NCI-H2227 treated with DMSO at 0.1 percent for 48 hours (cell line): Measurements from ENCODE around the gene PODXL2.
"Not testable (repeated sequence)": the region's sequence is repeated elsewhere in the genome, so short reads cannot be mapped to it uniquely, and the experiment has no call there.

ENCODE experiments used
- DNase-seq: peaks from one replicate; lab custom pipeline; 2025; lab: John Stamatoyannopoulos, UW

PODXL2 gene

DNA sequence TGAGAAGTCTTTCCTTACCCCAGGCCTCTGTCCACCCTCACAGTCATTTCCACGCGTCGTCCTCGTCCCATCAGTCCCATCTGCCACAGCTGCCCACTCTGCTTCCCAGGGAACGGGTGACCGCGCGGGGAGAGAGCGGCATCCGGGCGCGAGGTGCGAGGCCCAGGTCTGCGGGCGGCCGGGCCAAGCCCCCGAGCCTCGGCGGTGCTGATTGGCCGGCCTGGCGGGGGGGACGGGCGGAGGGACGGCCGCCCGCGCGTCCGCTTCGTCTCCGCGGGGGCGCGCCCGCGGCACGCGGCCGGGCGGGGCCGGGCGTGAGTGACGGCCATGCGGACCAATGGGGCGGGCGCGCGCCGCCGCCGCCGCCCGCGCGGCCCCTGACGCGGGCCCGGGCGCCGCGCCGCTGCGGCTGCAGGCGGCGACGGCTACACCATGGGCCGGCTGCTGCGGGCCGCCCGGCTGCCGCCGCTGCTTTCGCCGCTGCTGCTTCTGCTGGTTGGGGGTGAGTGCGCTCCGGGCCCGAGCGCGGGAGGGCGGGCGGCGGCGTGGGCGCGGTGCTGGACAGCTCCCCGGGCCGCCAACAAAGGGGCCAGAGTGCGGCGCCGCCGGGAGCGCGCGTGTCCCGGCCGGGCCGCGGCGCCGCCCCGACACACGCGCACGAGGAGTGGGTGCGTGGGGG lies at the start of gene PODXL2:
Gene PODXL2 (plus strand): TSS at position 398 of the 679 bp plus-strand sequence. CDS start 35 bp downstream, at position 433.
- no peak for DNase-seq

DNA sequence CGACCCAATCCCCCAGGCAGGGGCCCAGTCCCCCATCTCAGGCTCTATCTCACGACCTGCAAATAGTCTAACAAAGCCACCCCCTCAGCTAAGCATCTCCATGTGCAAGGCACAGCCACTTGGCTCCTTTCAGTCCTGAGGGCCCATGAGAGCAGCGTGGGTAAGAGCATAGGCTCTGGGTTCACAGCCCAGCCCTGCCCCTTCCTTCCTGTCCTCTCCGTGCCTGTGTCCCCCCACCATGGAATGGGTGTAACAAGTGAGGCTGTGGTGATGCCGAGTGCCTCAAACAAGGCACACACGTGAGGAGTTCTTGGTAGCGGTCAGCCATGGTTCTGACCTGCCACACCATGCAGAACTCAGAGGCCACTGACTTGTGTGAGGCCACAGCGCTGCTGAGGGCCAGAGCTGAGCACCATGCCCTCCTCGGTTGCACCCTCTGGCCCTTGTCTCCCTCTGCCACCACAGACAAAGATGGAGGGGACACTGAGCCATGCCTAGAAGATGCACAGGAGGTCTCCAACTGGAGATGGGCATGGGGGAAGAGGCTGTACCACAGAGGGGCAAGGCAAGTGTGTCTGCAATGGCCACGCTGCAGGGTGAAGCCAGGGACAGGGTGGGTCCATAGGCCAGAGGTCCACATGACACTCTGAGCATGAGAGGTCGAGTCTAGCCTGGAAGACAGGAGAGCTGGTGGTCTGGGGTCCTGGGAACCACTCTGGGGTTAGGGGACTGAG lies 48.5 kb upstream of the PODXL2 start:
- no peak for DNase-seq

DNA sequence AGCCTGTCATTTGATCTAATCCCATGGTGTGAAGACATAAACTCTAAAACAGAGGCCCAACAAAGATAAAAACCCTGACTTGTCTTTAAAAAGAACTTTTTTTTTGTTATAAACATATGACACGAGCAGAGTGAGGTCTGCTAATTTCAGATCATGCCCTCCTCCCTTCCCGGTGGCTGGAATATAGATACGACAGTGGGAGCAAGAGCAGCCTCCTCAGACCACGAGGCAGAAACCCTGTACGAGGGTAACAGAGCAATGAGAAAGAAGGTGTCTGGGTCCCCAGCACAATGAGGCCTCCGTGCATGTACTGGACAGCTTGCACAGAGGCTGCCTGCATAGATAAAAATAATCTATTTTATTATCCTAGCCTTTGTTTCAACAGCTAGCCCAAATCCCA lies 44.3 kb upstream of the PODXL2 start:
- DNase-seq: no peak

GRCh38 chr3:127585163-127585812 lies 43.7 kb upstream of the PODXL2 start:
- no peak for DNase-seq

DNA sequence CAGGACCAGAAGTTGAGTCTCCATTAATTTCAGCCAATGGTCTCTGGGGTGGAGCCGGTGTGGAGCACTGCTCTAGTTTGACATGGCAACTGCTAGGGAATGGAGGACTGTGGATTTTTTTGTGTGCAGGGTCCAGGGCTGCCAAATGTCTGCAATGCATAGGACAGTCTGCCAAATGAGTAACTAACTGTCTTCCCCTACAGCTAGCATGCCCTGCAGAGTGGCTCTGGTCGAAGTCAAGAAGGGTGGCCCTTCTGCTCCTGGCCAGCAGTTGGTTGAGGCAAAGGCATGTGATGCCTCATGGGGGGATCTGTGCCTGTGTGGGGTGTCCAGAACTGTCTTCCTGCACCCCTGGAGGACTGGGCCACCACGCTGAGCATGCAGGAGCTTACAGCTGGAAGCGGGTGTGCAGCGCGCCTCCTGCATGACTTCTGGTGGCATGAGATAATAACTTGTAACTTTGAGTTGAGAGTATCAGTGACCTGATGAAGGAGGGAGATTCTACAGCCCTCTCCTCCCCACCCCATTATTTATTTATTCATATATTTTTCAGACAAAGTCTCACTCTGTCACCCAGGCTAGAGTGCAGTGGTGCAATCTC lies 43.1 kb upstream of the PODXL2 start:
- DNase-seq: no peak

DNA sequence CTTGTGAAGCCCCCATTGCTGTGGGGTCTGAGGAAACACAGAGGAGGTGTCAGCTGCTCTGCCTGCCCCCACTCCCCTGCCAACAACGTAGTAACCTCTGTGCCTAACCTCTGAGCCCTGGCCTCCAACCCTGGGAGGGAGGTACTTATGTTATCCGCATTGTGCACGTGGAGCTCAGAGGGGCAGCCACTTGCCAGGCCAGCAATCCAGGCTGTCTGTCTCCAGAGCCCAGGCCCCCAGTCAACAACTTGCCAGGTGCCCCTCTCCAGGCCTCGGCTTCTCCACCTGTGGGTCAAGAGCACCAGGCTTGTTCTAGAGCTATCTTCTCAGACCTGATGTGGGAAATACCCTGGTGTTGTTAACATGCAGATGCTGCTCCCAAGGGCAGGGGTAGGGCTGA lies 41.1 kb upstream of the PODXL2 start:
- no peak for DNase-seq

DNA sequence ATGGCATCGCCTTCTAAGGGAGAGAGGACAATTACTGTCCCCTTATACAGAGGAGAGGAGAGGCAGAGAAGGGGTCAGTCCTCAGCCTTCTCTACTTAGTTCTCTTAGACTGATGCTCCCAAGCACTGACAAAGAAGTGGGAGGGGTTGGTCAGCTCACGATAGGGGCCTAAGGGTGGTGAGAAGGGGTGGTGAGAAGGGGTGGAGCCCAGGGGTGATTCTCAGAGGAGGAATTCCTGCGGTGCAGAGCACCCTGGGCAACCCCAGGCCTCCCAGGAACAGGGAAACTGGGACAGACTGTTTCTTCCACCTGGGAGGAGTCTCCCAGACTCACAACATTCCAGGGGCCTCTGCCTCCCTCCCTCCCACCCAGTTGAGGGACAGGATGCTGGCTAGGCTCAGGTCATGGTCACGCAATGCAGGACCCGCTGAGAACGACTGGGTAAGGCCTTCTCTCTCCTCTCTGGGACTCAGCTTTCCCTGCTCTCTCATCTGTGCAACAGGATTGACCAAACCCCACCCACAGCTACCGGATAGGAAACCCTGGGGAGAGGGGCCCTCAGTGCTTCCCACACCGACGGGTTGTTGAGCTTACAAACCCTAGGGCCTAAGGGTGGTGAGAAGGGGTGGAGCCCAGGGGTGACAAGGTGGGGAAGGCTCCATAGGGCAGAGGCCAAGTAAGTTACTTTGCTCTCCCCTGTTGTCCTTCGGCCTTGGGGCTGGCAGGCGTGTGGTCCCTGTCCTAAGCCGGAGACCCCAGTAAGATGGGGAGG lies 40.0 kb upstream of the PODXL2 start:
- no peak for DNase-seq

DNA sequence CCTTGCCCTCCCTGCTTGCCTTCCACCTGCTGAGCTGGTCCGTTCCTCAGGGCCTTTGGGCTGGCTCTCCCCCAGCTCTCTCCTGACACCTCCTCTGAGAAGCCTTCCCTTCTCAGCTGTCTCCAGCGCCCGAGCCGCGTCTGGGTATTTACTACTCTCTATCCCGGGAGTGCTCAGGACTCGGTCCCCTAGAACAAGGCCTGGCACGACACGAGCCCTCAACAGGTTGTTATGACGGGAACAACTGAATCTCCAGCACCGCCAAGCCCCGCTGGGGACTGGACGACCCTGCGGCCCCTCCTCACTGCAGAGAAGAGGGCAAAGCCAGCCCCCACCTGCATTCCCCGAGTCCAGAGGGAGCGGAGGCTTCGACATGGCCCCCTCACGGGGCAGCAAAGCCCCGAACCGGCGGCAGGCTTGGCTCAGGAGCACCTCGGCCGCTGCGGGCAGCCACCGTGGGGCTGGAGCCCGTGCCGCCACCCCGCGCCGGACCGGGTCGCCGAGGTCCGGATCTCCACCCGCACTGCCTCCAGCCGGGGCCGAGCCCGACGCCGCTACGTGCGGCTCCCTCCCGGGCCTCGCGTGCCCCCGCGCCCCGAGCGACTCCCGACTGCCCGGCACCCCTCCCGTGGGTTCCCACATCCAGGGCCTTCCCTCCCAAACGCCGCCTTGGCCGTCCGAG lies 39.2 kb upstream of the PODXL2 start:
- DNase-seq: no peak

DNA sequence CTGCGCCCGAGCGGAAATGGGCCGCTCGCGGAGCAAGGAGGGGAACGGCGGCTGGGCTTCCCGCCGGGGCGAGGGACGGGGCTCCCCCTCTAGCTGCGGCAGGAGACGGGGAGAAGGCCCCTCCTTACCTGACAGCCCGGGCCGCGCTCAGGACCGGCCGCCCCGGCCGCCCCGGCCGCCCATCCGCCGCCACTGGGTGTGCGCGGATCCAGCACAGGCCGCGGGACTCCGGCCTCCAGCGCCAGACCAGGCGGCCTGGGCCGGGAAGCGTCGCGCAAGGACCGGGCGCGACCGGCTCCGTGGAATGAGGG lies 38.7 kb upstream of the PODXL2 start:
- no peak for DNase-seq

DNA sequence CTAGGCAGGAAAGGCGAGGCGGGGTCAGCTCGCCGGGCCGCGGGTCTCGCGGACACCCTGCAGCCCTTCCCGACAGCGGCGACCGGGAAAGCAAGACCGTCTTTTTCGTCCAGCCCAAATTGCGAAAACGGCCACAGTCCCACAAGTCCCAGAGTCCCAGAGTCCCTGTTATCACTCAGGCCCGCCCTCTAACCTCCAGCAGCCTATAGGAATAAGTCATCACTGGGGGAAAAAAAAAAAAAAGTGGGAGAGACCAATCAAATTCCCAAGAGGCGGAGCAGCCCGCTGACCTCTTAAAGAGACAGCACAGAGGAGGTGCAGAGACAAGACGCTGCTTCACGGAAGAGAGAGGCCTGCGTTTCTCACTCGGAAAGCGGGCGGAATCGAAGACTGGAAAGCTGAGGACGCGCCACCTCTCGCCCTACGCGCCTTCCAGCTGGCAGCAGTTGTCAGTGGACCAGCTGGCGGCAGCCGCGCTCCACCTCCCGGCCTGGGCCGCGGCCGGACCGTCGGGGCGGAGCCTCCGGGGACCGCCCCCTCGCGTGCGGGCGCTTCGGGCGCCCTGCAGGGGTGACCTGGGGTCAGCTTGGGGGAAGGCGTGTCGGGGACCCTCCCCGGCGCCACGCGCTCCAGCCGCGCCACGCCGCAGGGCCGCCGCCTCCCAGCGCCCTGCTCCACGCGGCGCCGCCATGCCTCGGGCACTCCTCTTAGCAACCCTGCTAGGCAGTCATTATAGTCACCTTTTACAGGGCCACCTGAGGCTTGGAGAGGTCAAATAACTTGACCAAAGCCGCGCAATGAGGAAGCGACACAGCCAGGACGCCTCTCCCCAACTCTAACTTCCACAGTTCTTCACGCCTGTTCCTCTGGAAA lies 38.2 kb upstream of the PODXL2 start, which contains the start of gene TPRA1:
Gene TPRA1 (minus strand): TSS at position 141 of the 873 bp plus-strand sequence. CDS start 10,587 bp downstream, outside the sequence.
- DNase-seq: peak; percentile 86

DNA sequence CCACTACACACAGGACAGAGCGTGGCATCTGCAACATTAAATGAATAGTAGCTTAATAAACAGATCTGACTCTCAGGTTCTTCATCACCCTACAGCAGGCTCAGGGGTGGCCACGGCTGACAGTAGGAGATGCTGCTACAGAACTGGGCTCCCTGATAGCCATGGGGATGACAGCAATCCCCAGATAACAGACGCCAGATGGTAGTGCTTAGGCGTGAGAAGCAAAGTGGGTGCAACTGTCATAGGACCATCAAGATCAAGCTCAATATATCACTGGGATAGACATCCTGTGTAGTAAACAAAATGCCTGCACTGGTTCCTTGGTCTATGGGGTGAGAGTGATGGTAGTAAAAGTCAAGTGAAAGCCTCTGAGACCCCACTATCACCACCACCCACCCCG lies 35.8 kb upstream of the PODXL2 start:
- DNase-seq: no peak

DNA sequence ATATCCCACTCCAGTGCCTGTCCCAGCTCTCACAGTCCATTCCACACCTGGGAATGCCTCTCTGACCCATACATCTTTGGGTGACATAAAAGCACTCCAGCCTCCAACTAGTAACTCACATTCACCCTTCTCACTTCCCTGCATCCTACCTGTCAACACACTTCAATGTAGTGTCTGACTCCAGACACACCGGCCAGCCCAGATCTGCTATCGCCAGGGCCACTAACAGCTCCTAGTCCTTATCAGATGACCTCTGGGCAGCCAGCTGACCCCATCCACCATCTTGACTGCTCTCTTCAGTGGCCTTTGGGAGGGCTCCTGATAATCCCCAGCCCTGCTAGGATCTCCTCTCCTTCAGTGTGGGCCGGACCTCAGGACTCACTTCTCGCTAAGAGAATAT lies 33.7 kb upstream of the PODXL2 start:
- DNase-seq: no peak

DNA sequence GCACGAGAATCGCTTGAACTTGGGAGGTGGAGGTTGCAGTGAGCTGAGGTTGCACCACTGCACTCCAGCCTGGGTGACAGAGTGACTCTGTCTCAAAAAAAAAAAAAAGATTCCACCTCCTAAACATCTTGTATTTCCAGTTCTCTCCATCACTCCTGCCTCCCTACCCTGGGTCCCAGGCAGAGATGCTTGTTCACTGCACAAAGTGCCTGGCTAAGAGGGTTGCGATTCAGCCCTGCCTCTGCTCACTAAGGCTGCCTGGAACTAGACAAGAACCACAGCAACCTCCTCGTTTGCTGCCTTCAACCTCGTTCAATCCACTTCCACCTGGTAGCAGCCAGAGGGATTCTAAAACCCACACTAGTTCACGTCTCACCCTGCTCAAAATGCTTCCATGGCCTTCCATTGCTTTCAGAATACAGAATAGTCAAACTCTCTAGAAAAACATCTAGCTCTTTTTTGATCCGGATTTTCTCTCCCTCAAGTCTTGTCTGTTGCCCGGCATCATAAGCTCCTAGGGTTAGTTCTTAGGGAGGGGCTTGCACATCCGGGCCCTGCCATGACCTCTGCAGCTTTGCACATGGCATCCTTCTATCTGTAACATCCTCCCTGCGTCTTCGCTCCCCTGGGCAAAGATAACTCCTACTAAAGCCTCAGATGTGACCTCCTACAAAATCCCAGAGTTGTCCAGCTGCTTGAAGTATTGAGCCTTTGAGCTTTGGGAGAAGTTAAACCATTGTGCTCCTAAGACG lies 31.8 kb upstream of the PODXL2 start:
- no peak for DNase-seq

DNA sequence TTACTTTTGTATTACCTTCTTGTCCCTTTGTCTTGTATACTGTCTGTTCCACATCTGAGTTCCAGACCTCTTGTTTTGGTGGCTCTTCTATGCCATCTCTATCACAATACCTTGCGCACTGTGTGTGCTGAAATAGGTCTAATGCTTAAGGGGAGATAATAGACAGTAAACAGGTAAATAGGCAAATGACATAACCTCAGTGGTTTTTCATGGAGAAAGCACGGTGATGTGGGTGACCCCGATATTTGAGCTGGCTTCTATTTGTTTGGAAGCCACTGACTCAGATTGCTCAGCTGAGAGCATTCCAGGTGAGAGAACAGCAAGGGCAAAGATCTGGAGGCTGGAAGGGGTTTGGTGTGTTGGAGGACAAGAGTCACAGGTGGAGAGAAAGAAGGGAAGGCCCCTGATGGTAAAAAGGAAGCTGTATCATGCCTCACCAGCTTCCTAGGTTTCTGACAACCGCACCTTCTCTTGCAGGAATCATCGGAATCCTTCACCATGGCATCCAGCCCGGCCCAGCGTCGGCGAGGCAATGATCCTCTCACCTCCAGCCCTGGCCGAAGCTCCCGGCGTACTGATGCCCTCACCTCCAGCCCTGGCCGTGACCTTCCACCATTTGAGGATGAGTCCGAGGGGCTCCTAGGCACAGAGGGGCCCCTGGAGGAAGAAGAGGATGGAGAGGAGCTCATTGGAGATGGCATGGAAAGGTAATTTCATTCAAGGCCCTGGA lies 30.0 kb upstream of the PODXL2 start:
- no peak for DNase-seq

DNA sequence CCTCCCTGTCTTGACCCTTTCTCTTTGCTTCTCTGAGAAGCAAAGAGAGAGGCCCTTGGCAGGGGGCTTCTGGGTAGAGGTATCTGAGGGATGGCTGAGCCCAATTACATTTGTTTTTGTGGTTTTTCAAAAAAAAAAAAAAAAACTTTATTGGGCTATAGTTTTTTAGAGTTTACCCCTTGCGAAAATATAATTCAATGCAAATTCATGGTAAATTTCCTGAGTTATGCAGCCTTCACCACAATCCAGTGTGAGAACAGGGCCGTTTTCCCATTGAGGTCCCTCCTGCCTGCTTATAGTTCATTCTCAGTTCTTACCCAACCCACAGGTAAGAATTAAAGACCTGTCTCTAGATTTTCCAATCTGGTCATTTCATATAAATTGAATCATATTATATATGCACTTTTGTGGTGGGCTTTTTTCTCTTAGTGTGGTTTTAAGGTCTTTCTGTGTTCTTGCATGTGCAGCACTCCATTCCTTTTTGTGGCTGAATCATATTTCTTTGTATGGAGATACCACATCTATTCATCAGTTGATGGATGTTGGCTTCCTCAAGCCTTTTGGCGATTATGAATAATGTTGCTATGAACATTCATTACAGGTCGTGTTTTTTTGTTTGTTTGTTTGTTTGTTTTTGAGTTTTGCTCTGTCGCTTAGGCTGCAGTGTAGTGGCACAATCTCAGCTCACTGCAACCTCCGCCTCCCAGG lies 28.1 kb upstream of the PODXL2 start:
- no peak for DNase-seq

- no peak for DNase-seq
These were observed 24.9 kb upstream of the PODXL2 start for GRCh38 chr3:127604035-127604434.

DNA sequence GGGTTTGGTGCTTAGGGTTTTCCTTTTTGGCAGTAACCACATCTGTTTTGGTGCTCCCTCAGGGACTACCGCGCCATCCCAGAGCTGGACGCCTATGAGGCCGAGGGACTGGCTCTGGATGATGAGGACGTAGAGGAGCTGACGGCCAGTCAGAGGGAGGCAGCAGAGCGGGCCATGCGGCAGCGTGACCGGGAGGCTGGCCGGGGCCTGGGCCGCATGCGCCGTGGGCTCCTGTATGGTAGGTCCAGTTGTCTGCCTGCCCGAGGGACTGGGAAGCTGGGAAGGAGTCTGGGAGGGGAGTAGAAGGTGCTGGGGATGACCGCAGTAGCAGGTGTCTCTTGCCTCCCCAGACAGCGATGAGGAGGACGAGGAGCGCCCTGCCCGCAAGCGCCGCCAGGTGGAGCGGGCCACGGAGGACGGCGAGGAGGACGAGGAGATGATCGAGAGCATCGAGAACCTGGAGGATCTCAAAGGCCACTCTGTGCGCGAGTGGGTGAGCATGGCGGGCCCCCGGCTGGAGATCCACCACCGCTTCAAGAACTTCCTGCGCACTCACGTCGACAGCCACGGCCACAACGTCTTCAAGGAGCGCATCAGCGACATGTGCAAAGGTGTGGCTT lies 24.3 kb upstream of the PODXL2 start:
- DNase-seq: no peak

- not testable (repeated sequence) for DNase-seq
These were observed 23.4 kb upstream of the PODXL2 start for GRCh38 chr3:127605547-127605946.
